GM04503 (cell line): ENCODE measurements around the gene DCDC2C.

Experiments used
- DNase-seq: peaks from one replicate; pipeline ENCODE4 v3.0.0-alpha.2; 2012; ENCODE audit warnings: low read depth

The DCDC2C gene

DNA sequence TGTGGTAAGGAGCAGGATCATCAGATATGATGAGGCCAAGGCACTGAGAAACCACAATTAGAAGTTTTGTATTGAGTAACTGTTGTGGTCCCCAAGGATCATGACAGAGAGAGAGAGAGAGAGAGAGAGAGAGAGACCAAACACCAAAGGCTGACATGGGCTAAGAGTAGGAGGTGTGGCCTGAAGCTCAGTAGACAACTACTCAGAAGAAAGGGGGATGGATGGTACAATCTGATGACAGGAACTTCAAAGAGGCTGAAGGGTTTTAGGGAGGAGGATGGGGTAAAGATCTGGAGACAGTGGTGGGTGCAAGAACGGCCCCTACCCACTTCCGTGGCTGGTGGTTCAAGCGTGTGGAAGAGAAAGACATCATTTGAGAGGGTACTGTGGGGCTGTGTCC lies 135.0 kb downstream of the DCDC2C start:
- no peak for DNase-seq

DNA sequence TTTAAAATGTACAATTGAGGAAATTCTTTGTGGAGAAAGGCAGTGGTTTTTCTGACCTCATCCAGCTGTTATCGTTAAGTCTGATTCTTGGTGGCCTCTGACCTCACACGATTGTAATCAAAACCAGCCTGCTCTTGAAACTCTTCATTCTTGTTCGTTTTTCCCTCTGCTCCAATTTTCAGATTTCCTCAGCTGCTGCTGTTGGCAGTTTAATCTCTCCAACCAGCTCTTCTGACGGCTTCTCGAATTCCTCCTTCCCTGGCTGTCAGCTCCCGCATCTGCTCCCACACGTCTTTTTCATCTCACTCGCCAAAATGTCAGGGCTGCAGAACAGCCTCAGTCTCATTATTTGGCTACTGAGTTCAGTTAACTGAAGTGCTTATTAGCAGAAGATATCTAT lies 136.1 kb downstream of the DCDC2C start:
- DNase-seq: no peak

- no peak for DNase-seq
Measured at GRCh38 chr2:3840611-3841155, 137.3 kb downstream of the DCDC2C start.

DNA sequence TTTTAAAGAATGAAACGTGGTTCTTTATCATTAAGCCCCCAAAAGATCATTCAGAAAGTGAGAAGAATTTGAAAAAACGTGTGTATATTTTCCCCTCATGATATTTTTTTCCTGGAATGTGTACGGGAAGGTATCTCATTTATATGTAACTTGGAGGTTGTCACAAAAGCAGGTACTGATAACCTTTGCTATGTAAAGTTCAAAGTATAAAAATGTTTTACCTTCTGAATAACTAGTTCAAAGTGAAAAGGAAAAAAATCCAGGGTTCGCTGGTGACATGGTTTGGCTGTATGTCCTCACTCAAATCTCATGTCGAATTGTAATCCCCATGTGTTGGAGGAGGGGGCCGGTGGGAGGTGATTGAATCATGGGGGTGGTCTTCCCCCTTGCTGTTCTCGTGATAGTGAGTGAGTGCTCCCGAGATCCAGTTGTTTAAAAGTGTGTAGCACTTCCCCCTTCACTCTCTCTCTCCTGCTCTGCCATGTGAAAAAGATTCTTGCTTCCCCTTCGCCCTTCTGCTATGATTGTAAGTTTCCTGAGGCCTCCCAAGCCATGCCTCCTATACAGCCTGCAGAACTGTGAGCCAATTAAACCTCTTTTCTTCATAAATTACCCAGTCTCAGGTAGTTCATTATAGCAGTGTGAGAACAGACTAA lies 144.2 kb downstream of the DCDC2C start:
- DNase-seq: no peak

DNA sequence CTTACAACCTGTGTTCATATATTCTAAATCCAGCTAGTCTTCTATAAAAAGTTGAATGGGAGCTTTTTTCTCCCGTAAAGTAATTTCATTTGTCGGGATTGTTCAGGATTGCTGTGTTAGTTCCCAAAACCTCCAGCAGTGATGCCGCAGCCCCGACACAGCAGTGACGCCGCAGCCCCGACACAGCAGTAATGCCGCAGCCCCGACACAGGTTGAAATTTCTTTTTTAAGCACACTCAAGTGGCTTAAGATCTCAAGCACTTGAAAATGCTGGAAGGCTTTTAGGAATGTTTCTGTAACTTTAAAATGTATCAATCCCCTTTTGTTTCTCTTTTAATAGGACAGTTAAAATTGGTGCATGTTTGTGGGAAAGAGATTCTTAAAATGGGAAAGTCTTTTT lies 145.4 kb downstream of the DCDC2C start:
- DNase-seq: no peak

- no peak for DNase-seq
Measured at GRCh38 chr2:3849213-3849612, 145.8 kb downstream of the DCDC2C start.

- DNase-seq: no peak
Measured at GRCh38 chr2:3857576-3857975, 154.2 kb downstream of the DCDC2C start.

DNA sequence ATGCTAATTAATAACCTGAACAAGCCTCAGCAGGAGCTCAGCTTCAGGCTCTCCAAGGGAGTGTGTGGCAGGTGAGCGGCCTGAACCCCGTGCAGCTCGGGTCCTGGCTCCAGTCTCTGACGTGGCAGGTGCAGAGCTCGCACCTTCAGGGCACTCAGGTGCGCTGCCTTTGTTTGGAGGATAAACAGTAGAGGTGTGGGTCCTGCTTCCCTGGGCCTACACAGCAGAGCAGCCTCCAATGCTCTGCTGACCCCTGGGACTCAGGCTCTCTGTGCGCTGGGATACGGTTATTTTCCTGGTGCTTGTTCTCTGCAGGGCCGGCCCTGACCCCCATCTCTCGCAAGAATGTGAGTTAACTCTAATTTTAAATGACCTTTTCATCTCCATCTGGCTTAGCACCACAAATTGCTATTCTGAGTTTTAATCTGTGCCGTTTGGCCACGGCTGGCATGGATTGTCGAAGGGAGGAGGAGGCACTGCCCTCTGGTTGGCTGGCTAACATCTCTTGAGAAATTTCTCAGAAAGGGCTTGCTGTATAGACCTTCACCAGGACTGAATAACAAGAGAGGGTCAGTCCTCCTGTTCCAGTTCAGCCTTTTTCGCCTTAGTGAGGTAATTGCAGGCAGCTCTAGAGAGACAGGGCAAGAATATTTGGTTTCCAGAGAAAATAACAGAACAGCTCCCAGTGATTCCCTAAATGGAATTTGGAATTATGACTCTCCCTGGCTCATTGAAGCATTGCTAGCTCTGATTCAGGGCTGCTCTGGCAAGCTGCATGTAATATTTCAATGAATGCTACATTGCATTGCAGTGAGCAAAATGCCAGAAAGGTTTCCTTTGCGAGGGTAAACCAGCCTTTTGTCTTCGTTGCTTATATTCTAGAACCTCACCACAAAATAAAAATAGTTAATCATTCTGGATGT lies 161.8 kb downstream of the DCDC2C start:
- no peak for DNase-seq

GRCh38 chr2:3867469-3867868 lies 164.1 kb downstream of the DCDC2C start:
- no peak for DNase-seq

- DNase-seq: no peak
Measured at GRCh38 chr2:3868012-3868805, 164.8 kb downstream of the DCDC2C start.

DNA sequence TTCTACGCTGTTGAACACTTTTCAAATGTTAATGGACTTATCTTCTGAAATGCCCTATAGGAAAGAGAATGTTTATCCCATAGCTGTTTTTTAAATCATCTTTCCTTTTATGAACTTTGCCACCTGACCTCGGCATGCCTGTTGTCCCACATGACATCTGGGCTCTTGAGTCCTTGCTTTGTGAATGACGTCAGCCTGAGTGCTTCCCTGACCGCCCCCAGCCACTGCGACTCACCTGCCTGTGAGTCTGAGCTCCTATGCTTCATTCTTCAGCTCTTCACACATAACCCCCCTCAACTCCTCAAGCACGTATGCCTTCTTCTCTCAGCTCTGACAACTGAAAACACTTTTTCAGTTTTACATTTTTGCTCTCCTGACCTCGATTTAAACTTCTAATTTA lies 166.8 kb downstream of the DCDC2C start:
- DNase-seq: no peak

DNA sequence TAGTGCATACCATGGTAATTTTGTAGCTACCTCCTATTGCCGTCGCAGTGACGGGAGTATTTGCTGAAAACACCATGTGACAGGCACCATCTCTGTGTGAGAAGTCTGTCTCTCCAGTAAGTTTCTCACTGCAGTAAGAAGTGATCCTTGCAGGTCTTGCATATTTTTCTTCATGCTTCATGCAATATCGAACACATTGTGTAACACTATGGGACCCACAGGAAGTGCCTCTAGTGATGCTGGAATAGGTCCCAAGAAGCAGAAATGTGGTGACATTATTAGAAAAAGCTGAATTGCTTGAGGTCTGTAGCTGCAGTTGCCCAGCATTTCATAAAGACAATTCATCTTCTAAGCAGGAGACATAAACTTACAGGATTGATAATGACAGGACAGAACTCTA lies 167.6 kb downstream of the DCDC2C start:
- no peak for DNase-seq

GRCh38 chr2:3872451-3872850 lies 169.1 kb downstream of the DCDC2C start:
- no peak for DNase-seq

- DNase-seq: no peak
Measured at GRCh38 chr2:3873899-3874298, 170.5 kb downstream of the DCDC2C start.

GRCh38 chr2:3876221-3876620 lies 172.8 kb downstream of the DCDC2C start:
- DNase-seq: no peak

GRCh38 chr2:3876685-3877084 lies 173.3 kb downstream of the DCDC2C start:
- DNase-seq: no peak

DNA sequence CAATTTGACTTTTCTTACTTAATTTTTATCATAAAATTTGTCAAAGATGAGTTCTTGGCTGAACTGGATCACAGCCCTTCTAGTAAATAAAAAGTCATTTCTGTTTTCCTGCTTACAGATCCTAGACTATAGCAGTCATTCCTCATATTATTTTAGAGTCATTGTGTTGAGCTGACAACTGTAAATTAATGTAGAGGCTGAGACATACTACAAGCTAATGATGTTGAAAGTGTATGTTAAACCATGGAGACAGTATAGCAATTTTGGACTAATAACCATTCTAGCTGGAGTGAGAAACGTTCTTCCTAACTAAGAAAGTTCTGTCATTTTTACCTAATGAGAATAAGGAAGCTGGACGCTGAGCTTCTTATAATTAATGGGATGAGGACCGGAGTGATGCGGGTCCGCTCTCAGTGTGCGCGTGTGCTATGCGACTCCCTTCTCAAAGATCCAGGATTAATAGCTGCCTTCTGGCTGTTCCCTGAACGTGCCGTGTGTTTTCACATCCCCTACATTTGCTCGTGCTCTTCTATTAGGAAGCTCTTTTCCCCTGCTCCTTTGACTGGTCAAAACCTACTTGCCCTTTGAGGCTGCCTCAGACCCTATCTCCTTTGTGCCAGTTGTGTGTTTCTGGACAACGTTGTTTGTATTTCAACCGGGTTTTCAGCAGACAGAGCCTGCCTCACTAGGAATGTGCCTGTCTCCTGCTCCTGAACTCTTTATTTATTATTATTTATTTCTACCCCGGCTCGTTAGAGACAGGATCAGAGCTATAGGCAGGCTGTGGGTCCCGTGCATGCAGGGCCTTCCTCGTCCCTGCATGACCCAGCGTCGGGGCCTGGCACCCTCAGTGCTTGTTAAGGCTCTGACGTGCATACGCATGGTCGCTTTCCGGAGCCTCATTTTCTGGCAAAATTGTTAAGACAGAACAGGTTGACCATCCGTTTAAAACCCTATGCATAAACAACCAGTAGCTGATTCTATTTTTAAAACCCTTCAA lies 182.6 kb downstream of the DCDC2C start:
- DNase-seq: no peak

GRCh38 chr2:3895021-3895420 lies 191.6 kb downstream of the DCDC2C start:
- DNase-seq: no peak
